Gastrocnemius medialis (tissue), 4 donors: ENCODE measurements around the gene DPYSL4.

Source experiments
- CTCF ChIP-seq, 5 experiments: fragments of 450-650 bp in 3 of 5; fragments of 200-600 bp in 2 of 5; sonication (generic) in 2 of 5; IDR thresholded peaks in 4 of 5; conservative IDR thresholded peaks in 1 of 5; 1 replicate in 4 of 5; 2 replicates in 1 of 5; pipeline ENCODE4 v1.5.1; 2016 to 2019; ENCODE audit warnings: antibody characterized with exemption in 5 of 5, mild to moderate bottlenecking in 3 of 5, moderate library complexity in 3 of 5
- POLR2A ChIP-seq, 2 donors: fragments of 450-650 bp; IDR thresholded peaks; one replicate each; pipeline ENCODE4 v1.6.1; 2017; ENCODE audit warnings: antibody characterized with exemption in 2 of 2, mild to moderate bottlenecking in 2 of 2, moderate library complexity in 2 of 2

GRCh38 chr10:132209978-132210530, 23.3 kb downstream of the DPYSL4 start:
- TF ChIP-seq CTCF (IDR thresholded peaks at IDR 0.05 in 4 of 5, conservative IDR thresholded peaks at IDR 0.05 in 1 of 5) (no peak), POLR2A (IDR thresholded peaks at IDR 0.05) (no peak)
